ENCODE results near the gene LMO7.

Gene LMO7

GRCh38 chr13:75882261-75882660 lies 246.1 kb downstream of the LMO7 start:
- no peak for DNase-seq (ENCODE audit: low read depth in 2 of 2)

- no peak for DNase-seq (ENCODE audit: low read depth in 2 of 2)
Measured at GRCh38 chr13:75889427-75889826, 253.3 kb downstream of the LMO7 start.

- no peak for DNase-seq (ENCODE audit: low read depth in 2 of 2)
Measured at GRCh38 chr13:75895168-75895567, 259.0 kb downstream of the LMO7 start.

- DNase-seq (ENCODE audit: low read depth in 2 of 2): no peak
Measured at GRCh38 chr13:75896271-75896670, 260.1 kb downstream of the LMO7 start.

- DNase-seq (ENCODE audit: low read depth in 2 of 2): no peak
Measured at GRCh38 chr13:75897386-75897785, 261.3 kb downstream of the LMO7 start.

- no peak for DNase-seq (ENCODE audit: low read depth in 2 of 2)
Measured at GRCh38 chr13:75901501-75901900, 265.4 kb downstream of the LMO7 start.

- DNase-seq (ENCODE audit: low read depth in 2 of 2): no peak
Measured at GRCh38 chr13:75902166-75903104, 266.3 kb downstream of the LMO7 start.

GRCh38 chr13:75904012-75904411 lies 267.9 kb downstream of the LMO7 start:
- no peak for DNase-seq (ENCODE audit: low read depth in 2 of 2)

- DNase-seq (ENCODE audit: low read depth in 2 of 2): no peak
Measured at GRCh38 chr13:75906315-75906714, 270.2 kb downstream of the LMO7 start.

GRCh38 chr13:75907044-75907443 lies 270.9 kb downstream of the LMO7 start:
- no peak for DNase-seq (ENCODE audit: low read depth in 2 of 2)

- no peak for DNase-seq (ENCODE audit: low read depth in 2 of 2)
Measured at GRCh38 chr13:75908141-75908540, 272.0 kb downstream of the LMO7 start.
